Thyroid gland (tissue), 4 donors: ENCODE measurements around the gene ELMO1.

Source experiments
- CTCF ChIP-seq, 6 experiments: fragments of 200-600 bp in 3 of 6; fragments of 450-650 bp in 3 of 6; sonication (generic) in 3 of 6; IDR thresholded peaks; one replicate each; pipeline ENCODE4 v1.5.1; 2016 to 2019; ENCODE audit warnings: antibody characterized with exemption in 6 of 6, mild to moderate bottlenecking in 2 of 6, inconsistent platforms in 1 of 6, moderate library complexity in 1 of 6
- POLR2A ChIP-seq, 2 donors: fragments of 450-650 bp; IDR thresholded peaks; one replicate each; pipeline ENCODE4 v1.6.1; 2017; ENCODE audit warnings: antibody characterized with exemption in 2 of 2, mild to moderate bottlenecking in 2 of 2, moderate library complexity in 1 of 2

GRCh38 chr7:37016064-37016878 lies 432.4 kb downstream of the ELMO1 start:
- no peak for TF ChIP-seq CTCF (IDR thresholded peaks at IDR 0.05)
- no peak for TF ChIP-seq POLR2A (IDR thresholded peaks at IDR 0.05)
